ENCODE measurements around the gene GJA10. TPM values are rescaled to one million over a fixed set of nuclear protein-coding genes. Genes with fewer than 3 reads are reported as not detected.

GJA10 gene
- total RNA-seq, 1 experiment from 2014 or later = not detected

DNA sequence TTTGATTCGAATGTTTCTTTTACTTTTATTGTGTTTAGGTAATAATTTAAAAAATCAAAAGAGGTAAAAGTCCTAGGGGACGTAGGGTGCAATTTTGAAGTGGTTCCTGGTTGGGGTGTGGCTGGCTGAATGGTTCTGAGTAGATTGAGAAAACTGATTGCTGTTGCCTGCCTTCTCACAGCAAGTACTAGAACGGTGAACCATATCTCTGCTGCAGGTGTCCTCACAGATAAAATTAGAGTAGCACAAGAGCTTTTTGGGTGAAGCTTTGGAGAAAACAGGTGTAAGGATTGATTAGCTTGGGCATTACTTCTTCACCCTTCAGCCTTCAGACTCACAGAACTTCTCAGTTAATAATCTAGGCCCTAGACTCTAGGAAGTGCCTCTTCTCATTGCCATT is 19.8 kb upstream of the GJA10 start:
- ChIA-PET POLR2A (ENCODE audit: unreplicated experiment) (no interaction called here), CTCF (no interaction called here)
- Histone ChIP-seq H3K9me3 (ENCODE audit: low read length) (no peaks in the 10 kb centered on the region), H3K4me3 (ENCODE audit: low read length) (no peak overlapping the region), H3K9ac (ENCODE audit: low read length) (no peak overlapping the region), H3K4me2 (ENCODE audit: low read length) (no peak overlapping the region), H3K27me3 (ENCODE audit: low read length) (no peaks in the 10 kb centered on the region), H3K27ac (ENCODE audit: low read length) (no peak overlapping the region), H3K79me2 (ENCODE audit: low read length) (no peaks in the 10 kb centered on the region), H3F3A (ENCODE audit: low read length, unreplicated experiment) (no peaks in the 10 kb centered on the region), H4K20me1 (ENCODE audit: low read length) (no peaks in the 10 kb centered on the region), H3K9me2 (replicated peaks; ENCODE audit: low read length) (no peaks in the 10 kb centered on the region), H3K4me1 (ENCODE audit: insufficient read depth, low read length) (no peaks in the 10 kb centered on the region), H2AFZ (ENCODE audit: low read length) (no peak overlapping the region), H3K36me3 (ENCODE audit: low read depth, low read length) (peaks cover 6% of the 10 kb centered on the region)
- intact Hi-C loops (cut with micrococcal nuclease) = no loop called here
- ATAC-seq (no peak), DNase-seq (no peak)
- no TSS peak for BruUV-seq (replicated peaks)
- TF ChIP-seq, protein P1, sequence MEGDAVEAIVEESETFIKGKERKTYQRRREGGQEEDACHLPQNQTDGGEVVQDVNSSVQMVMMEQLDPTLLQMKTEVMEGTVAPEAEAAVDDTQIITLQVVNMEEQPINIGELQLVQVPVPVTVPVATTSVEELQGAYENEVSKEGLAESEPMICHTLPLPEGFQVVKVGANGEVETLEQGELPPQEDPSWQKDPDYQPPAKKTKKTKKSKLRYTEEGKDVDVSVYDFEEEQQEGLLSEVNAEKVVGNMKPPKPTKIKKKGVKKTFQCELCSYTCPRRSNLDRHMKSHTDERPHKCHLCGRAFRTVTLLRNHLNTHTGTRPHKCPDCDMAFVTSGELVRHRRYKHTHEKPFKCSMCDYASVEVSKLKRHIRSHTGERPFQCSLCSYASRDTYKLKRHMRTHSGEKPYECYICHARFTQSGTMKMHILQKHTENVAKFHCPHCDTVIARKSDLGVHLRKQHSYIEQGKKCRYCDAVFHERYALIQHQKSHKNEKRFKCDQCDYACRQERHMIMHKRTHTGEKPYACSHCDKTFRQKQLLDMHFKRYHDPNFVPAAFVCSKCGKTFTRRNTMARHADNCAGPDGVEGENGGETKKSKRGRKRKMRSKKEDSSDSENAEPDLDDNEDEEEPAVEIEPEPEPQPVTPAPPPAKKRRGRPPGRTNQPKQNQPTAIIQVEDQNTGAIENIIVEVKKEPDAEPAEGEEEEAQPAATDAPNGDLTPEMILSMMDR (conservative IDR thresholded peaks at IDR 0.05; ENCODE audit: low read depth, low read length) = no peak
- TF ChIP-seq EZH2phosphoT487 (IDR thresholded peaks at IDR 0.05; ENCODE audit: borderline replicate concordance, low read length) (no peak), EZH2 (IDR thresholded peaks at IDR 0.05; ENCODE audit: low read length, unreplicated experiment) (no peak)

DNA sequence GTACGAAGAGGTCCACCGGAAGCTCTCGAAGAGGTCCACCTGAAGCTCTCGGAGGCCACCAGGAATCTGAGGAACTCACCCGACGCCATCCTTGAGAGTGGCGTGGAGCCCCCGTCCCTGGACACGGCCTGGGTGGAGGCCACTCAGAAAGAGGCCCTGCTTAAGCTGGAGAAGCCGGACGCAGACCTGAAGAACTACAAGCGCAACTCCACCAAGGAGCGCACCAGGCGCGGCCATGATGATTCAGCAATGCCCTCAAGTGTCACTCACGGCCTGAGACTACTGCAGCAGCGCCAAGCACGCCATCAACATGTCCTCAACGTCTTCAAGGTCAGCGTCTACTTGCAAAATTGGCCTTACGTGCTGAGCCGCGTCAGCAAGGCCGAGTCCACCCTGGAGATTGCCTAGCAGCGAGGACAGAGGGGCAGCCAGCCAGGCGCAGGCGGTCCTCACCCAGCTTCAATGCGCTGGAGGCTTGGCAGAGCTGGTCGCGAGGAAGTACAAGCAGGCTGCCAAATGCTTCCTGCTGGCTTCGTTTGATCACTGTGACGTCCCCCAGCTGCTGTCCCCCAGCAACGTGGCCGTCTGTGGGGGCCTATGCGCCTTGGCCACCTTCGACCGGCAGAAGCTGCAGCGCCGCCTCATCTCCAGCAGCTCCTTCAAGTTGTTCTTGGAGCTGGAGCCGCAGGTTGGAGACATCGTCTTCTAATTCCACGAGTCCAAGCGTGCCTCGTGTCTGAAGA is 7.7 kb upstream of the GJA10 start:
- Histone ChIP-seq H3K36me3 (ENCODE audit: low read depth, low read length) (no peaks in the 10 kb centered on the region), H3K4me3 (ENCODE audit: low read length) (no peak overlapping the region), H3K4me1 (ENCODE audit: insufficient read depth, low read length) (no peaks in the 10 kb centered on the region), H3K79me2 (ENCODE audit: low read length) (no peaks in the 10 kb centered on the region), H2AFZ (ENCODE audit: low read length) (no peak overlapping the region), H3K9ac (ENCODE audit: low read length) (no peak overlapping the region), H3K27me3 (ENCODE audit: low read length) (no peaks in the 10 kb centered on the region), H3K27ac (ENCODE audit: low read length) (no peak overlapping the region), H4K20me1 (ENCODE audit: low read length) (no peaks in the 10 kb centered on the region), H3K4me2 (ENCODE audit: low read length) (no peak overlapping the region), H3F3A (ENCODE audit: low read length, unreplicated experiment) (no peaks in the 10 kb centered on the region), H3K9me3 (ENCODE audit: low read length) (no peaks in the 10 kb centered on the region), H3K9me2 (replicated peaks; ENCODE audit: low read length) (no peaks in the 10 kb centered on the region)
- BruUV-seq (replicated peaks) = no TSS peak
- TF ChIP-seq, protein P1 (conservative IDR thresholded peaks at IDR 0.05; ENCODE audit: low read depth, low read length) = no peak
- no peak for TF ChIP-seq EZH2phosphoT487 (IDR thresholded peaks at IDR 0.05; ENCODE audit: borderline replicate concordance, low read length)
- TF ChIP-seq EZH2 (IDR thresholded peaks at IDR 0.05; ENCODE audit: low read length, unreplicated experiment) = no peak
- DNase-seq (no peak), ATAC-seq (no peak)
- intact Hi-C loops (cut with micrococcal nuclease) = no loop called here
- POLR2A ChIA-PET (ENCODE audit: unreplicated experiment) = no interaction called here
- CTCF ChIA-PET = no interaction called here

DNA sequence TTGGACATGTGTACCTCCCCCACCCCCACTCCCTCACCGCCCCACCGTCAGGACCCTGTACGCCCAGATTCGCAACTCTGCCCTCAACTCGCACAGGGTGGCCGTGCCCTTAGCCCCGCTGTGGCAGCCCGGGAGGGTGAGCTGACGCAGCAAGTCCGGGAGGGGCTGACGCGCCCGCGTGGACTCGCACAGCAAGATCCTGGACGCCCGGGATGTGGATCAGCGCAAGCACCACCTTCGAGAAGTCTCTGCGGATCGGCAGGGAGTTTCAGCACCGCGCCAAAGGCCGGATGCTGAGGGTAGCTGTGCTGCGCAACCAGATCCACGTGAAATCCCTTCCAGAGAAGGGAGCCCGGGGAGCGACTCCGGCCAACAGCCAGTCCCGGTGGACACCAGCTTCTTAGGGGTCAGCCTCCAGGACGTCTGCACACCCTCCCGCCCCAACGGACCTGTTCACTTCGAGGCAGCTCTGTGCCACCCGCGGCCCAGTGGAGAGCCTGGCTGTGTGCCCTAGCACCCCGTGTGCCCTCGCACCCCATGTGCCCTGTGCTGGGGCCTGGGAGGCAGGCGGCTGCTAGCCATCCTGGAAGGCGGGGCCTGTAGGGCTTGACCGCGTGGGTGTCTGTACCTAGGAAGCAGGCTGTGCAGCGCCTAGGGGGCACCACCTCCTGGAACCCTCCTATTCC is 6.7 kb upstream of the GJA10 start:
- no peak for DNase-seq
- H3K9ac ChIP-seq (ENCODE audit: low read length) = no peak overlapping the region
- CTCF ChIA-PET = no interaction called here
- BruUV-seq (replicated peaks) = no TSS peak
- intact Hi-C loops (cut with micrococcal nuclease) = no loop called here
- H3K27ac ChIP-seq (ENCODE audit: low read length) = no peak overlapping the region
- H3K79me2 ChIP-seq (ENCODE audit: low read length) = no peaks in the 10 kb centered on the region
- TF ChIP-seq, protein P1 (conservative IDR thresholded peaks at IDR 0.05; ENCODE audit: low read depth, low read length) = no peak
- TF ChIP-seq EZH2phosphoT487 (IDR thresholded peaks at IDR 0.05; ENCODE audit: borderline replicate concordance, low read length) (no peak), EZH2 (IDR thresholded peaks at IDR 0.05; ENCODE audit: low read length, unreplicated experiment) (no peak)
- H3K36me3 ChIP-seq (ENCODE audit: low read depth, low read length) = no peaks in the 10 kb centered on the region
- no peaks in the 10 kb centered on the region for H3K27me3 ChIP-seq (ENCODE audit: low read length)
- H3K4me2 ChIP-seq (ENCODE audit: low read length) = no peak overlapping the region
- no peak overlapping the region for H3K4me3 ChIP-seq (ENCODE audit: low read length)
- H3F3A ChIP-seq (ENCODE audit: low read length, unreplicated experiment) = no peaks in the 10 kb centered on the region
- ATAC-seq = no peak
- H3K4me1 ChIP-seq (ENCODE audit: insufficient read depth, low read length) = no peaks in the 10 kb centered on the region
- H3K9me3 ChIP-seq (ENCODE audit: low read length) = no peaks in the 10 kb centered on the region
- H3K9me2 ChIP-seq (replicated peaks; ENCODE audit: low read length) = no peaks in the 10 kb centered on the region
- POLR2A ChIA-PET (ENCODE audit: unreplicated experiment) = no interaction called here
- no peak overlapping the region for H2AFZ ChIP-seq (ENCODE audit: low read length)
- no peaks in the 10 kb centered on the region for H4K20me1 ChIP-seq (ENCODE audit: low read length)
